ENCODE measurements around the gene PNLIPRP2.

The PNLIPRP2 gene

DNA sequence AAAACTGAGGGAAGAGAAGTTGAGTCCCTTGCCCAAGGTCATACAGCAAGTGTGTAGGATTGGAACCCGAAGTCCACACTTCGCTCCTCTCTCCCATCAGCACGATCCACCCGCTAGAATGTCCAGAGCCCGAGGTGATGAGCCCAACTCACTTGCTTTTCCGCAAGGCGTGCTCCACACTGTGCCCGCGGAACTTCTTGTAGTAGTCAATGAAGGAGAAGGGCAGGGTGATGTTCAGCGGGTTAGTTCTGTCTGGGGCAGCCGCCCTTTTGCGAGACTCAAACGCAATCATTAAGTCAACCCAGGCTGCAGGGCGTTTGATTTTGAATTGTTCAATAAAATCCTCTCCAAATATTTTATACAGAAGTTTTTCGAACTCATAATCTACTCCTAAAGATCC is 58.6 kb downstream of the PNLIPRP2 start:
- DNase-seq (ENCODE audit: low spot score), result no peak

DNA sequence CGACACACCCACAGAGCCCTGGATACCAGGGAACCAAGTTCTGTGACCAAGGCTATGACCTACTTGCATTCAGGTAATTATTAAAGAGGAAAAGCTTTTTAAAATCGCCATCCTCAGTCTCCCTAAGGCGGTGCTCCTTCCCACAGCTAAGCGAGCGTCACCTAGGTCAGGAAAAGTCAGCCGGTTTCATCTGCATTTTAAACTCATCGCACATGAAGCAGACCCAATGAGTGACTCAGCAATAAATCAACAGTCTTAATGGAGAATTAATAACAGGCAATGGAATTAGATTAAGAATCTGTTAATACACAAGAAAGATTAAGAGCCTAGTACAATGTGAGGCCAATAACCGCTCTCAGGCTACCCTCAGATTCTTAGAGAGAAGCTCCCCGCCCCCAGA is 62.4 kb downstream of the PNLIPRP2 start:
- no peak for DNase-seq (ENCODE audit: low spot score)

DNA sequence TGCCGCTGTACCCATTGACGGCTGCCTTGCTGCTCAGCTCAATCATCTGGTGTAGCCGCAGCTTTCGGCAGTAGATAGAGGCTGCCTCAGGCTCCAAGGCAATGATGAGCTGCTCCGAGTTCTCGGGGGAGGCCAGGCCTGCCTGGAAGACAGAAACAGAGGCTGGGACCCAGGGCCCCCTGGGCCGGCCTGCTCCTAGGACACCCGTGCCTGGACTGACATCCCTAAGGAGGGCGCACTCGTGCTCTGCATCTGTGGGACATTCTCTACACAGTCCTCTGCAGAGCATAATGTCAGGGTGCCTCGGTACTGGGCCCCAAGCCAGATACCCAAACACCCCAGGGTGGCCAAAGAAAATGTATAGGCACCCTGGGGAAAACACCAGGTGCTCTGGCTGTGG is 63.1 kb downstream of the PNLIPRP2 start:
- DNase-seq (ENCODE audit: low spot score), result no peak

DNA sequence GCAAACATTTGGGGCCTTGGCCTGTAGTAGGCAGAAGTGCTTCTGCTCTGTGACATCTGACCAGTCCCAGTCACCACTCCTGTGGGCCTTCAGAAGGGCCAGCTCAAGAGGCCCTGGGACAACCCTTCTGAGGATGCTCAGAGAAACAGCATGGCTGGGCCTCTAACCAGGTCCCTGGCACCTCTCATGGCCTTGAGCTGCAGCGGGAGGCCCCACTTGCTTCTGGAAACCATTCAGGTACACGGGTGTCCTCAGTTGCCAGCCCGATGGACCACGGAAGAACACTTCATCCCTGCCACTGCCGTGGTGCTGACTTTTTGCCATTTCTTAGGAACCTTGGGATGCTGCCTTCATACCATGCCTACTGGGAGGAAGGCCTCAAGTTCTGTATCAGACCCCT is 64.0 kb downstream of the PNLIPRP2 start:
- DNase-seq (ENCODE audit: low spot score), result no peak

DNA sequence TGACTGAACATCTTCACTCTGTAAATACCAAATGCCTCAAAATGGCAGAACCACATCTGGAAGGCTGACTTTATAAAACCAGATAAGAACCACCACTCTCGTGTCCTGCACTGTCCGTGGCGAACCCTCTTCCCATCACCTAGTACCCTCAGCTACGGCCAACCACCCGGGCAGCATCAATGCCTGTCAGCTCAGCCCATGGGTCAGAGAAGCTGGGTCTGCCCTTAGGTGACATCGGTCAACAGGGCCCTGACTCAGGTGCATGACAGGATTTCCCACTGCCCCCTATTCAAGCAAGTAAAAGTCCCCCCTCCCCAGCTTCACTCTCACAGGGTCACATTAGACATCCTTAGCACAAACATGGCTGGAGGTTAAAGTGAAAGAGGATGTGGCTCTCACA is 65.1 kb downstream of the PNLIPRP2 start:
- no peak for DNase-seq (ENCODE audit: low spot score)

DNA sequence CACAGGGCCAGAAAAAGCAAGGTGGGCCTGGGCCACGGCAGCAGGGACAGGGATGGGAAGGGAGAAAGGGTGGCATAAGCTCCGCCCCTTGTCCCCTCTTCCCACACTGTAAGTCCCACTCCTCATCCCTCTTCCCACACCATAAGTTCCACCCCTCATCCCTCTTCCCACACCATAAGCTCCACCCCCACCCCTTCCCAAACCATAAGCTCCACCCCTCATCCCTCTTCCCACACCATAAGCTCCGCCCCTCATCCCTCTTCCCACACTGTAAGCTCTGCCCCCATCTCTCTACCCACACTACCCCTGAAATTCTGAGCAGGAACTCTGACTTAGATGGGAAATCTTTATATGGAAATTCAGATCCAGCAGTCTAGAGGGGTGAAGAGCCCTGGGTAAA is 65.9 kb downstream of the PNLIPRP2 start:
- no peak for DNase-seq (ENCODE audit: low spot score)

DNA sequence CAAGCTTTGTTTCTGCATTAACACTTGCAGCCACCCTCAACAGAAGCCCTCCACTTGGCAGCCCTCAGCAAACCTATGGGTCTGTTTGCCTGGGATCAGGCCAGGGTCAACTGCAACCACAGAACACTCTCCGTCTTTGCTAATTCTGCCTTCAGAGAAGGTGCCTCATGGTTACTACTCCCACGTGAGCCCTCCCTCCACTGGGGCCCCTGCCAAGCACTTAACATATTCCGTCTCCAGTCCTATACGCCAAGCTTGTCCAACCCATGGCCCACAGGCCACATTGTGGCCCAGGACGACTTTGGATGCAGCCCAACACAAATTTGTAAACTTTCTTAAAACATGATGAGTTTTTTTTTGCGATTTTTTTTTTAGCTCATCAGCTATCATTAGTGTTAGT is 66.9 kb downstream of the PNLIPRP2 start:
- no peak for DNase-seq (ENCODE audit: low spot score)

DNA sequence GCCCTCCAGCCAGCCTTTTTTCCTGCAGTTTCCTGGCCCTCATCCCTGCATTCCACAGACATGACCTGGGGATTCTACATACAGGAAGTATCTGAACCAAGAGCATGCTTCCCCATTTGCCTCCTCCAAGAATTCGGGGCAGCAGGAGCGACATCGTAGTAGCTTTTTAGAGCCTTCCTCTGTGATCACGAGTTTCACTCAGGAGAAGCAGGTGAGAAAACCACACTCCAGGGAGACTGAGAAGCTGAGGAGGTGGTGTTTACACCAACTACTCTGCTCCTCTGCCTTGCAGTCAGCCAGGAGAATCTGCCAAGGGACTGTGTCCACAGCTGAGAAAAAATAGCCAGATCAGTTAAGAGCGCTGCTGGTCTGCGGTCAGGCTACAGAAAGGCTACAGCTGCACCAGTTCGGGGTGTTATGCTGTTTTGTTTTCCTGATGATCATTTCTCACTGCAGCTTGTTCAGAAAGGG is 67.5 kb downstream of the PNLIPRP2 start:
- no peak for DNase-seq (ENCODE audit: low spot score)

DNA sequence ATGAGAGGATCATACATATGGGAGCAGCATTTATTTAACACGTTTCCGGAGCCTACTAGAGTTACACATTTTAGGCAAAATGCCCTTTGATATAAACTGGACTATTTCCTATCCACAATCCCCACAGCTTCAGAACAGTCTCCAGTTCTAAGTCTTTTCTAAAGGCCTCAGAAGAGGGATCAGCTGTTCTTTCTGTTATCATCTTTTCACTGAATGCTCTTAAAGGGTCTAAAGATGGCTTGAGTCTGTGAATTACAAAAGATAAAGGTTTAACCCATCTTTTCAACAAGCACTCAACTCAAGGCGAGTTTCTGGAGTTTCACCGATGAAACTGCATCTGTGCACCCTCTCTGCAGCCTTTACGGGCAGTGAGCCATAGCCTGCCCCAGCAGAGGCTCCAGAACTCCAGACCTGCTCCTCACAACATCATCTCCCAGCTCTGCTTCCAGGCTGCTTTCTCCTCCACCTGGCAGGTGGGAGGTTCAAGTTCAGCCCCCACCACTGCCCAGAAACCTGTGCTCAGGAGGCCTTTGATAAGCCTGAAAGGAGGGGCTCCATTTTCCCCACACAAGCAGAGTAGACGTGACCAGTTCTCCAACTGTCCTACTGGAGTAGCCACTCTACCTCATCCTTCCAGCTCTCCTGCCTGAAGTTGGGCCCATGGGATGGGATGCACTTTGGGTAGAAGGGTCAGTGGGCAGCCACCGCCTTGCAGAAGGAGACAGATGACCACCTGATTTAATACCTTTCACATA is 68.2 kb downstream of the PNLIPRP2 start:
- no peak for DNase-seq (ENCODE audit: low spot score)

DNA sequence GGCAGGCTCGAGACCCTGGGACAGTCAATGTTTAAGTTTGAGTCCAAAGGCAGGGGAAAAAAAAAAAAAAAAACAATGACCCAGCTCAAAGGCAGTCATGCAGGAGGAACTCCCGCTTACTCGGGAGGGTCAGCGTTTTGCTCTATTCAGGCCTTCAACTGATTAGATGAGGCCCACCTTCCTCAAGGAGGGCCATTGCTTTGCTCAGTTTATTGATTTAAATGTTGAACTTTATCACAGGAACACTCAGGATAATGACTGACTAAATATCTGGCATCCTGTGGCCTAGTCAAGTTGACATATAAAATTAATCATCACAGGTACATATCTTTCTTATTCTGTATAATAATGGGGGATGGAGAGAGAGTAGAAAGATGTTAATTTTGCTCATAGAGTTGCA is 69.0 kb downstream of the PNLIPRP2 start:
- DNase-seq (ENCODE audit: low spot score), result no peak

DNA sequence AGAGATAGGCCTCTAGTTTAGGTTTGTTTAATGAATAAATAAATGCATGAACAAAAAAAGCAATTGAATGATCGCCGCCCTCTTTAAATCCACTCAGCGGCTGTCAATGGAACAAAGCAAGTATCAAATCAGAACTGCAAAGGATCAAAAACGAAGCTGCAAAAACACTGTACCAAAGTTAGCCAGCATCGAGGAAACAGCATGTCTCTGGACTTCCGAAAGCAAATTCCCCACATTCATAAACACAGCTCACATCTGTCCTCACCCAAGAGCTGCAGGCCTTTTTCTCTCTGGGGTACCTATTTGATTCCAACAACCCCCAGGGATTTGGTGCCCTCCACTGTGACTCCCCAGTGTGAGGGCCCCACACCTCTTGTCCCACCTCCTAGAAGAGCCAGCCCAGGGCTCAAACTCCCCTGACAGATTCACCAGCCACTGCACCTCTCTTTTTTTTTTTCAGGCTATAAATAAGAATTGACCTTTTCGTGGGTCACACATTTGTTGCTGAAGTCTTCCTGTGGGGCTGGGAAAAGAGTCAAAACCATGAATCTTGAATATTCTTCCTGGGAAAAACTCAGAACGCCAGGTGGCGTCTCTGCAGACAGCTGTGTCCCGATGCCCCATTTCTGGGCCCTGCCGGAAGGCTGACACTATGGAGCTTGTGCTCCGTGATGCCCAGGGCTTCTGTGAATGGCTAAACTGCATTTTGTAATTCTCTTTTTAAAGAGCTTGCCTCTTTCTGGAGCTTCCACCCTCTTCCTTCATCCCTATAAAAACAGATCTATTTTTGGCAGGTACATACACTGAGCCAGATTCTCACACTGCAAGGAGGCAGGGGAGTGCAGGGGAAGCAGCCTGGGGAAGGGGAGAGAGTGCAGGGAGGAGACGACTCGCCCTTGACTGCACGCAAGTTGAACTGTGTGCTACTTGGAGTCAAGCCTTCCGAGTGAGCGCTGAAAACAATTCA is 69.9 kb downstream of the PNLIPRP2 start:
- DNase-seq (ENCODE audit: low spot score), result no peak

DNA sequence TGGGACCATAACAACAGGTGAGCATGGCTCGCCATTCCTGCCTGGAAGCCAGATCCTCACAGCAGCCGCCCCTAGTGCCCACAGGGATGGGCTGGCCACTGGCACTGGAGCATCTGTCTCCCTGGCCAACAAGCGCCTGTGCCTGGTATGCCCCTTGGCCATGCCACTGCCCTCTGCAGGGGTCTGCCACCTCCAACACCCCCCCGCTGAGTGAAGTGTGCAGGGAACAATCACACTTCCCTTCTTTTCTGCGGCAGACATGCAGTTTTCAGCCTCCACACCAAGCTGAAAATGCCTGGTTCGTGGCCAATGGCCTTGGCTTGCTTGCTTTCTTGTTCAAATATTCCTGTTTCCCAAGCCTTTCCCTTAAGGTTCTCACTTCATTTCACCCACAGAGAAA is 70.9 kb downstream of the PNLIPRP2 start:
- DNase-seq (ENCODE audit: low spot score), result no peak

DNA sequence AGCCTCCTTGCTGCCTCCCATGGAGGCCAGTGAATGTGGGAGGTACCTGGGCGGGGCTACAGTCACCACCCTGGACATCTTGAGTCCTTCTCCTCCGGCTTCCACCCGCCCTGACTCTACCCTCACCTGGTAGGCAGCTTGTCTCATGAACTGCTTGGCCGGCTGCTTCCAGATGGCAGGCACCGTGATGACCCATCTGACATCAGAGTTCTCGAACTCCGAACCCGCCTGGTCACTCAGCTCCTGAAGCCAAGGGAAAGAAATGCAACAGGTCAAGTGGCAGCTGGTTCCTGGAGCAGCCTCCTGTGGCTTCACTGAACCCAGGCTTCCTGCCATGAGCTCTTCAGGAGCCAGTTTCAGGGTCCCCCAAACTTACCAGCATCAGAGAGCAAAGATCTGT is 71.5 kb downstream of the PNLIPRP2 start:
- no peak for DNase-seq (ENCODE audit: low spot score)

DNA sequence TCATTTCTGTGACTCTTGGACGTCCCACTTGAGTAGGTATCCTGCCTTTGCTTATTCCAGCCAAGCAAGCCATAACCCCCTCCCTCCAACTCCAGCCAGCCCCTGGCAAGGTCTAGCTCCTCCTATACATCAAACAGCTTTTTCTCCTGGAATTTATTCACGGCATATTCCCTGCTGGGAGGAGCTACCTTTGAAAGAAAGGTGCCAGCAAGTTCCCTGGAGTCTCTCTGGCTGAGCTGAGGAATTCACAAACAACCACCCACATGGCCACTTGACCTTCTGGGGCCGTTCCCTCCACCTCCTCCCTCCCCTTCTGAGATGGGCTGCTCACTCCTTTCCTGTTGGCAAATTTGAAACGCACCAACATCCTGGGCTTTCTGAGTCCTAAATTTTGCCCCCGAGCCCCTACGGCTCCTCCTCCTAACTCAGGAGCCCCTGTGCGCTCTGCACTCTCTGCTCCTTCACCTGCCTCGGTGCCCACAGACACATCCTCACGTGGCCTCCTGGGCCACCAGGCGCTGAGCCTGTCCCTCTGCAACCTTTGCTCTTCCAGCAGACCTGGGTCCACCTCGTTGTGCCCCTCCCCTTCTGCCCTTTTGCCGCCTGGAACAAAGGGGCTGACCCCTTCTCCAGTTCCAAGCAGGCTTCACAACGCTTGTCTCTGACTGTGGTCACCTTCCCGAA is 73.6 kb downstream of the PNLIPRP2 start:
- no peak for DNase-seq (ENCODE audit: low spot score)

All from SK-N-DZ (cell line).